ENCODE results near the gene LEMD3. TPM values are rescaled to one million over a fixed set of nuclear protein-coding genes. Genes with fewer than 3 reads are reported as not detected.

Gene LEMD3
- total RNA-seq, 1 experiment from 2014 or later: 46.8 TPM

- intact Hi-C loops (cut with micrococcal nuclease; ENCODE audit: unreplicated experiment): no loop called here
- CTCF ChIA-PET: interaction anchor here (1.0 kb wide), 1 partner anchor 22 kb away, joined by 3 read pairs; no protein-coding TSS in a partner anchor
- H3K9me3 Mint-ChIP-seq (ENCODE audit: low read depth, unreplicated experiment): peaks cover 3% of the 10 kb centered on the region
- no peaks in the 10 kb centered on the region for H3K27me3 Mint-ChIP-seq (ENCODE audit: unreplicated experiment)
- H3K36me3 Mint-ChIP-seq (ENCODE audit: insufficient read depth, unreplicated experiment): peaks cover 28% of the 10 kb centered on the region
- no peak for DNase-seq
- no peaks in the 10 kb centered on the region for H3K4me1 Mint-ChIP-seq (ENCODE audit: low read depth, unreplicated experiment)
- no peak for TF ChIP-seq CTCF (IDR thresholded peaks at IDR 0.05; ENCODE audit: unreplicated experiment)
- no peak overlapping the region for H3K27ac Mint-ChIP-seq (ENCODE audit: unreplicated experiment)
- no TSS peak for BruUV-seq (replicated peaks)
- H3K4me3 Mint-ChIP-seq (ENCODE audit: low read depth, unreplicated experiment): no peak overlapping the region
Observed at GRCh38 chr12:65217086-65217485, 47.7 kb downstream of the LEMD3 start.

GRCh38 chr12:65220761-65221160 is 51.4 kb downstream of the LEMD3 start:
- Mint-ChIP-seq H3K4me3 (ENCODE audit: low read depth, unreplicated experiment) (no peak overlapping the region), H3K27ac (ENCODE audit: unreplicated experiment) (no peak overlapping the region), H3K9me3 (ENCODE audit: low read depth, unreplicated experiment) (peaks cover 6% of the 10 kb centered on the region), H3K4me1 (ENCODE audit: low read depth, unreplicated experiment) (no peaks in the 10 kb centered on the region), H3K27me3 (ENCODE audit: unreplicated experiment) (no peaks in the 10 kb centered on the region), H3K36me3 (ENCODE audit: insufficient read depth, unreplicated experiment) (peaks cover 30% of the 10 kb centered on the region)
- DNase-seq: no peak
- no peak for TF ChIP-seq CTCF (IDR thresholded peaks at IDR 0.05; ENCODE audit: unreplicated experiment)
- no TSS peak for BruUV-seq (replicated peaks)
- CTCF ChIA-PET: no interaction called here
- intact Hi-C loops (cut with micrococcal nuclease; ENCODE audit: unreplicated experiment): no loop called here

- no TSS peak for BruUV-seq (replicated peaks)
- H3K36me3 Mint-ChIP-seq (ENCODE audit: insufficient read depth, unreplicated experiment): peaks cover 8% of the 10 kb centered on the region
- no peaks in the 10 kb centered on the region for H3K27me3 Mint-ChIP-seq (ENCODE audit: unreplicated experiment)
- no peak overlapping the region for H3K4me3 Mint-ChIP-seq (ENCODE audit: low read depth, unreplicated experiment)
- H3K9me3 Mint-ChIP-seq (ENCODE audit: low read depth, unreplicated experiment): peaks cover 5% of the 10 kb centered on the region
- no peak overlapping the region for H3K27ac Mint-ChIP-seq (ENCODE audit: unreplicated experiment)
- TF ChIP-seq CTCF (IDR thresholded peaks at IDR 0.05; ENCODE audit: unreplicated experiment): no peak
- DNase-seq: no peak
- CTCF ChIA-PET: interaction anchor here (0.6 kb wide), 1 partner anchor 548 kb away, joined by 3 read pairs; no protein-coding TSS in a partner anchor
- intact Hi-C loops (cut with micrococcal nuclease; ENCODE audit: unreplicated experiment): no loop called here
- H3K4me1 Mint-ChIP-seq (ENCODE audit: low read depth, unreplicated experiment): peaks cover 8% of the 10 kb centered on the region
Observed at GRCh38 chr12:65229441-65229840, 60.1 kb downstream of the LEMD3 start.

- H3K36me3 Mint-ChIP-seq (ENCODE audit: insufficient read depth, unreplicated experiment): peaks cover 5% of the 10 kb centered on the region
- no peak for DNase-seq
- no peak overlapping the region for H3K4me3 Mint-ChIP-seq (ENCODE audit: low read depth, unreplicated experiment)
- TF ChIP-seq CTCF (IDR thresholded peaks at IDR 0.05; ENCODE audit: unreplicated experiment): peak; percentile 56
- CTCF ChIA-PET: interaction anchor here (0.7 to 1.3 kb wide), 8 partner anchors 8 to 437 kb away, joined by 3 to 7 read pairs (median 4); partner anchors contain the start of gene LEMD3
- no peaks in the 10 kb centered on the region for H3K27me3 Mint-ChIP-seq (ENCODE audit: unreplicated experiment)
- BruUV-seq (replicated peaks): no TSS peak
- no peak overlapping the region for H3K27ac Mint-ChIP-seq (ENCODE audit: unreplicated experiment)
- peaks cover 8% of the 10 kb centered on the region for H3K4me1 Mint-ChIP-seq (ENCODE audit: low read depth, unreplicated experiment)
- H3K9me3 Mint-ChIP-seq (ENCODE audit: low read depth, unreplicated experiment): peaks cover 3% of the 10 kb centered on the region
- intact Hi-C loops (cut with micrococcal nuclease; ENCODE audit: unreplicated experiment): loop anchor here (1.0 to 5.0 kb wide), 3 partner anchors 64 to 341 kb away; partner anchors contain the start of gene WIF1
Observed at GRCh38 chr12:65232476-65233077, 63.2 kb downstream of the LEMD3 start.
